ENCODE results near the gene C18orf32. TPM values are rescaled to one million over a fixed set of nuclear protein-coding genes. Genes with fewer than 3 reads are reported as not detected.

C18orf32 gene
- total RNA-seq, 1 experiment from 2014 or later = 24.4 TPM

DNA sequence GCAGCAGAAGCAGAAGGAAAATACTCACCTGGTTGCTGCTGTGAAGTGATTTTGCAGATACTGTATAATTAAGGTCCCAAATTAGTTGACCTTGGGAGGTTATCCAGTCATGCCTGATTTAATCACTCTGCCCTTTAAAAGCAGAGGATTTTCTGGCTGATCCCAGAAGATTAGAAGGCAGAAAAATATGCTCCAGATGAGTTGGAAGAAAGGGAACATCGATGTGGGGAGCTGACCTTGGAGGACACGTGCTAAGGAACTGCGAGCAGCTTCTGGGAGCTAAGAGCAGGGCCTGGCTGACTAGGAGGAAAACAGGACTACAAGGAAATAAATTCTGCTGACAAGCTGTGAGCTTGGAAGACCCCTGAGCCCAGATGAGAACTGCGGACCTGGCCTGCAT, 13.3 kb downstream of the C18orf32 start:
- no peak overlapping the region for H4K91ac ChIP-seq (ENCODE audit: insufficient read length, low read depth, low read length)
- no peak overlapping the region for H2AK5ac ChIP-seq (ENCODE audit: insufficient read length, low read length)
- no peak overlapping the region for H3K23ac ChIP-seq (ENCODE audit: insufficient read length, low read depth, low read length)
- Mint-ChIP-seq H3K27ac (peak overlapping the region in 2 of 3 experiments; percentile 48 to 53; a peak in 2 of 7 replicates), H3K9me3 (peaks cover 0 to 2% of the 10 kb centered on the region in 2 experiments; a peak in 1 of 5 replicates), H3K27me3 (ENCODE audit: low read depth) (peaks cover 3% of the 10 kb centered on the region; the same call in 1 of the 2 replicates), H3K4me1 (peaks cover 4% of the 10 kb centered on the region in 2 experiments; a peak in 3 of 4 replicates), H3K36me3 (ENCODE audit: insufficient read depth in 1 of 3, low read depth in 3 of 3) (peaks cover 0 to 9% (median 9%) of the 10 kb centered on the region in 3 experiments; a peak in 3 of 7 replicates), H3K4me3 (no peak overlapping the region)
- no peak overlapping the region for H4K5ac ChIP-seq (ENCODE audit: insufficient read length, low read depth, low read length)
- TF ChIP-seq, protein P1, sequence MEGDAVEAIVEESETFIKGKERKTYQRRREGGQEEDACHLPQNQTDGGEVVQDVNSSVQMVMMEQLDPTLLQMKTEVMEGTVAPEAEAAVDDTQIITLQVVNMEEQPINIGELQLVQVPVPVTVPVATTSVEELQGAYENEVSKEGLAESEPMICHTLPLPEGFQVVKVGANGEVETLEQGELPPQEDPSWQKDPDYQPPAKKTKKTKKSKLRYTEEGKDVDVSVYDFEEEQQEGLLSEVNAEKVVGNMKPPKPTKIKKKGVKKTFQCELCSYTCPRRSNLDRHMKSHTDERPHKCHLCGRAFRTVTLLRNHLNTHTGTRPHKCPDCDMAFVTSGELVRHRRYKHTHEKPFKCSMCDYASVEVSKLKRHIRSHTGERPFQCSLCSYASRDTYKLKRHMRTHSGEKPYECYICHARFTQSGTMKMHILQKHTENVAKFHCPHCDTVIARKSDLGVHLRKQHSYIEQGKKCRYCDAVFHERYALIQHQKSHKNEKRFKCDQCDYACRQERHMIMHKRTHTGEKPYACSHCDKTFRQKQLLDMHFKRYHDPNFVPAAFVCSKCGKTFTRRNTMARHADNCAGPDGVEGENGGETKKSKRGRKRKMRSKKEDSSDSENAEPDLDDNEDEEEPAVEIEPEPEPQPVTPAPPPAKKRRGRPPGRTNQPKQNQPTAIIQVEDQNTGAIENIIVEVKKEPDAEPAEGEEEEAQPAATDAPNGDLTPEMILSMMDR (conservative IDR thresholded peaks at IDR 0.05) = no peak
- no peak overlapping the region for H2BK15ac ChIP-seq (ENCODE audit: low read depth, low read length)
- H4K8ac ChIP-seq (replicated peaks; ENCODE audit: insufficient read length, low read depth, low read length) = peak overlapping the region; percentile 84
- no peak overlapping the region for H3K27ac ChIP-seq (ENCODE audit: insufficient read length, low read depth, low read length)
- no peaks in the 10 kb centered on the region for H3K9me3 ChIP-seq (ENCODE audit: control insufficient read depth, low read depth, low read length)
- no peaks in the 10 kb centered on the region for H3K79me2 ChIP-seq (ENCODE audit: insufficient read depth, low read length)
- H3K56ac ChIP-seq (ENCODE audit: insufficient read length, low read depth, low read length) = no peak overlapping the region
- no peak overlapping the region for H3K4me2 ChIP-seq (ENCODE audit: insufficient read depth, insufficient read length, low read length)
- H2BK120ac ChIP-seq (ENCODE audit: low read depth, low read length, poor library complexity, severe bottlenecking) = no peak overlapping the region
- H3K4me1 ChIP-seq (ENCODE audit: insufficient read depth, low read length) = no peaks in the 10 kb centered on the region
- no peaks in the 10 kb centered on the region for H3K27me3 ChIP-seq (ENCODE audit: insufficient read depth, low read length)
- H3K23me2 ChIP-seq (ENCODE audit: insufficient read length, low read depth, low read length, poor library complexity, severe bottlenecking) = no peaks in the 10 kb centered on the region
- no CpG with 5 or more reads among the region's 4 CpGs for WGBS (ENCODE audit: extremely low coverage, insufficient read length, low lambda C conversion rate)
- H2BK20ac ChIP-seq (ENCODE audit: low read depth, low read length, poor library complexity, severe bottlenecking) = no peak overlapping the region
- no peak overlapping the region for H2BK5ac ChIP-seq (ENCODE audit: insufficient read length, low read length)
- no peak overlapping the region for H3T11ph ChIP-seq (ENCODE audit: low read length)
- no peaks in the 10 kb centered on the region for H4K20me1 ChIP-seq (ENCODE audit: control insufficient read depth, insufficient read depth, insufficient read length)
- H3K4ac ChIP-seq (ENCODE audit: low read depth, low read length) = no peak overlapping the region
- no peak overlapping the region for H3K14ac ChIP-seq (ENCODE audit: insufficient read depth, low read length)
- no peak overlapping the region for H2AFZ ChIP-seq (ENCODE audit: low read length)
- H3K18ac ChIP-seq (ENCODE audit: insufficient read length, low read depth, low read length) = no peak overlapping the region
- H3K9ac ChIP-seq (ENCODE audit: extremely low read depth, insufficient read length, low read length) = no peak overlapping the region
- H3K79me1 ChIP-seq (ENCODE audit: insufficient read depth, low read depth, low read length, poor library complexity, severe bottlenecking) = no peaks in the 10 kb centered on the region
- no peak for DNase-seq
- H2BK12ac ChIP-seq (ENCODE audit: insufficient read length, low read depth, low read length) = no peak overlapping the region

Measured in H9 (cell line).